ENCODE results near the gene PTPN3.

- TF ChIP-seq, protein P1, sequence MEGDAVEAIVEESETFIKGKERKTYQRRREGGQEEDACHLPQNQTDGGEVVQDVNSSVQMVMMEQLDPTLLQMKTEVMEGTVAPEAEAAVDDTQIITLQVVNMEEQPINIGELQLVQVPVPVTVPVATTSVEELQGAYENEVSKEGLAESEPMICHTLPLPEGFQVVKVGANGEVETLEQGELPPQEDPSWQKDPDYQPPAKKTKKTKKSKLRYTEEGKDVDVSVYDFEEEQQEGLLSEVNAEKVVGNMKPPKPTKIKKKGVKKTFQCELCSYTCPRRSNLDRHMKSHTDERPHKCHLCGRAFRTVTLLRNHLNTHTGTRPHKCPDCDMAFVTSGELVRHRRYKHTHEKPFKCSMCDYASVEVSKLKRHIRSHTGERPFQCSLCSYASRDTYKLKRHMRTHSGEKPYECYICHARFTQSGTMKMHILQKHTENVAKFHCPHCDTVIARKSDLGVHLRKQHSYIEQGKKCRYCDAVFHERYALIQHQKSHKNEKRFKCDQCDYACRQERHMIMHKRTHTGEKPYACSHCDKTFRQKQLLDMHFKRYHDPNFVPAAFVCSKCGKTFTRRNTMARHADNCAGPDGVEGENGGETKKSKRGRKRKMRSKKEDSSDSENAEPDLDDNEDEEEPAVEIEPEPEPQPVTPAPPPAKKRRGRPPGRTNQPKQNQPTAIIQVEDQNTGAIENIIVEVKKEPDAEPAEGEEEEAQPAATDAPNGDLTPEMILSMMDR (conservative IDR thresholded peaks at IDR 0.05; ENCODE audit: low read depth in 2 of 2) = no peak
- TF ChIP-seq EZH2 (IDR thresholded peaks at IDR 0.05; ENCODE audit: low read depth, unreplicated experiment) = no peak
- TF ChIP-seq POLR2AphosphoS5 (IDR thresholded peaks at IDR 0.05; ENCODE audit: low read depth) = no peak
- TF ChIP-seq REST (IDR thresholded peaks at IDR 0.05; ENCODE audit: unreplicated experiment) = no peak
- TF ChIP-seq EZH2phosphoT487 (IDR thresholded peaks at IDR 0.05; ENCODE audit: unreplicated experiment) = no peak
- TF ChIP-seq CREB1 (CRISPR knock-in tag; IDR thresholded peaks at IDR 0.05; ENCODE audit: low read depth) = no peak
- TF ChIP-seq ETS1 (IDR thresholded peaks at IDR 0.05) = no peak
- no peak for TF ChIP-seq NANOG (IDR thresholded peaks at IDR 0.05; ENCODE audit: borderline replicate concordance)
- TF ChIP-seq JUNB (IDR thresholded peaks at IDR 0.05; ENCODE audit: unreplicated experiment) = no peak
- no peak for TF ChIP-seq ZNF114 (CRISPR knock-in tag; IDR thresholded peaks at IDR 0.05)
Measured at GRCh38 chr9:109349421-109349846, 148.7 kb downstream of the PTPN3 start.
